ENCODE results near the gene RBP4.

Gene RBP4

GRCh38 chr10:93601774-93602162 is 733 bp upstream of the RBP4 start:
- Mint-ChIP-seq H3K4me3 (no peak overlapping the region), H3K9me3 (no peaks in the 10 kb centered on the region), H3K27me3 (peaks cover 46% of the 10 kb centered on the region), H3K27ac (no peak overlapping the region), H3K4me1 (no peaks in the 10 kb centered on the region), H3K36me3 (ENCODE audit: low read depth) (no peaks in the 10 kb centered on the region)
- DNase-seq (no peak), ATAC-seq (no peak)

- DNase-seq (no peak), ATAC-seq (no peak)
- Mint-ChIP-seq H3K36me3 (ENCODE audit: low read depth) (no peaks in the 10 kb centered on the region), H3K9me3 (no peaks in the 10 kb centered on the region), H3K4me1 (no peaks in the 10 kb centered on the region), H3K27ac (no peak overlapping the region), H3K27me3 (peaks cover 40% of the 10 kb centered on the region), H3K4me3 (no peak overlapping the region)
Observed at GRCh38 chr10:93600446-93601145, 439 bp downstream of the RBP4 start.

DNA sequence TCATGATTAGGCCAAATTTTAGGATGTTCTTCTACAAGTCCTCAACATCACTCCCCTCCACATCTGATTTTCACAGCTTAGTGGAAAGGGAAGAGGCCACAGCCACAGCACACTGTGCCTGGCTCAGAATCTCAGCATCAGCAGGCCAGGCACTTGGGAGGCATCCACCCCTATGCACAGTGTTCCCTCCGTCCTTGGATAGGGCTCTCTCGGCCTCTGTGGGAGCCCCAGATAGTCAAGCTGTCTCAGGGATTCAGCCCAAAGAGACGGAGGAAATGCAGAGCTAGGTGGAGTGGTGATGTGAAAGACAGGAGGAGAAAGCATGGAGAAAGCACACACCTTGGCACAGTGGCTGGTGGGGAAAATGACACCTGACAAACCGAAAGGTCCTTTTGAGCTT is 1.3 kb downstream of the RBP4 start:
- H3K27ac Mint-ChIP-seq, result no peak overlapping the region
- H3K4me3 Mint-ChIP-seq, result no peak overlapping the region
- H3K4me1 Mint-ChIP-seq, result no peaks in the 10 kb centered on the region
- no peak for ATAC-seq
- peaks cover 40% of the 10 kb centered on the region for H3K27me3 Mint-ChIP-seq
- no peaks in the 10 kb centered on the region for H3K9me3 Mint-ChIP-seq
- no peak for DNase-seq
- no peaks in the 10 kb centered on the region for H3K36me3 Mint-ChIP-seq (ENCODE audit: low read depth)

DNA sequence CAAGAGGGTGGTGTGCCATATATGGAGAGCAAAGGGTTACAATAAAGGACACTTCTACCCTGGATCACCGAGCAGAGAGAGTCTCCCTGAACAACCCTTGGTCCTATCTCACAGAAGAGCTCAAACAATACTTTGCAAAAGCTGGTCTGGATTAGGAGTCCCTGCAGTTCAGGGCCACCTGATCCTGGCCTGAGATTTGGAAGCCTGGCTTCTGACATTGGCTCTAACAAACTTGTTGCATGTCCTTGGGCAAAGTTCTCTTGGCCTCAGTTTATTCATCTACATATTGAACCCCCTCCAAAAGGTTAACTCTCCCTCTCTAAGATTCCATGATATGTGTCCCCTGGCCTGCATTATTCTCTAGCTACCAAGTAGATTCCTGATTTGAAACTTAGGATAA is 1.7 kb downstream of the RBP4 start:
- no peak for DNase-seq
- Mint-ChIP-seq H3K27me3 (peaks cover 40% of the 10 kb centered on the region), H3K27ac (no peak overlapping the region), H3K36me3 (ENCODE audit: low read depth) (no peaks in the 10 kb centered on the region), H3K9me3 (no peaks in the 10 kb centered on the region), H3K4me1 (no peaks in the 10 kb centered on the region), H3K4me3 (no peak overlapping the region)
- ATAC-seq, result no peak

- no peak overlapping the region for H3K27ac Mint-ChIP-seq
- no peak overlapping the region for H3K4me3 Mint-ChIP-seq
- H3K27me3 Mint-ChIP-seq, result peaks cover 32% of the 10 kb centered on the region
- H3K4me1 Mint-ChIP-seq, result no peaks in the 10 kb centered on the region
- no peak for DNase-seq
- no peaks in the 10 kb centered on the region for H3K36me3 Mint-ChIP-seq (ENCODE audit: low read depth)
- no peaks in the 10 kb centered on the region for H3K9me3 Mint-ChIP-seq
- ATAC-seq, result no peak
Observed at GRCh38 chr10:93598157-93598556, 2.9 kb downstream of the RBP4 start.

DNA sequence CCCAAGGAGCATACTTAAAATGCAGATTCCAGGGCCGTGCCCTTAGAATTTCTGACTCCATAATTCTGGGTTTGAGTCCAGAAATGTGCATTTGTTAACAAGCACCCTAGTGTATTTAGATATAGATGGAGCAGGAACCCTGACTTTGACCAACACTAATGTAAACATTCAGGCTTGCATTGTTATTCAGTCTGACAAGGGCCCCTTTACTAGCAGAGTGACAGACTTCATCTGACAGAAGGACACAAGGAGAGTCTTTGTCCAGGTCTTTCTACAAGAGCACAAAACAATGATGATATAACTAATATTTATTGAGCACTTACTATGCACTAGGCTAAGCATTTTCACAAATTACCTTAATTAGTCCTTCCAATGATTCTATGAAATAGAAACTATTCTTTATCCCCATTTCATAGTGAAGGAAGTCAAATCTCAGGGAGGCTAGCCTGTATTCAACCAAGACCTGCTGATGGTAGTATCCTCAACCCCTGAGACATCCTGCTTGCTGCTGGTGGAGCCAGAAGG is 3.9 kb downstream of the RBP4 start:
- DNase-seq, result no peak
- no peaks in the 10 kb centered on the region for H3K36me3 Mint-ChIP-seq (ENCODE audit: low read depth)
- H3K27ac Mint-ChIP-seq, result no peak overlapping the region
- no peaks in the 10 kb centered on the region for H3K9me3 Mint-ChIP-seq
- no peak for ATAC-seq
- H3K4me1 Mint-ChIP-seq, result no peaks in the 10 kb centered on the region
- H3K27me3 Mint-ChIP-seq, result peaks cover 22% of the 10 kb centered on the region
- H3K4me3 Mint-ChIP-seq, result no peak overlapping the region

GRCh38 chr10:93596539-93596938 is 4.5 kb downstream of the RBP4 start:
- Mint-ChIP-seq H3K27me3 (peaks cover 16% of the 10 kb centered on the region), H3K36me3 (ENCODE audit: low read depth) (no peaks in the 10 kb centered on the region), H3K4me1 (no peaks in the 10 kb centered on the region), H3K9me3 (no peaks in the 10 kb centered on the region), H3K4me3 (no peak overlapping the region), H3K27ac (no peak overlapping the region)
- ATAC-seq (no peak), DNase-seq (no peak)

- H3K27ac Mint-ChIP-seq, result no peak overlapping the region
- ATAC-seq, result no peak
- H3K4me3 Mint-ChIP-seq, result no peak overlapping the region
- no peak for DNase-seq
- H3K9me3 Mint-ChIP-seq, result no peaks in the 10 kb centered on the region
- H3K27me3 Mint-ChIP-seq, result peaks cover 14% of the 10 kb centered on the region
- H3K36me3 Mint-ChIP-seq (ENCODE audit: low read depth), result no peaks in the 10 kb centered on the region
- H3K4me1 Mint-ChIP-seq, result no peaks in the 10 kb centered on the region
Observed at GRCh38 chr10:93595378-93596161, 5.5 kb downstream of the RBP4 start.

DNA sequence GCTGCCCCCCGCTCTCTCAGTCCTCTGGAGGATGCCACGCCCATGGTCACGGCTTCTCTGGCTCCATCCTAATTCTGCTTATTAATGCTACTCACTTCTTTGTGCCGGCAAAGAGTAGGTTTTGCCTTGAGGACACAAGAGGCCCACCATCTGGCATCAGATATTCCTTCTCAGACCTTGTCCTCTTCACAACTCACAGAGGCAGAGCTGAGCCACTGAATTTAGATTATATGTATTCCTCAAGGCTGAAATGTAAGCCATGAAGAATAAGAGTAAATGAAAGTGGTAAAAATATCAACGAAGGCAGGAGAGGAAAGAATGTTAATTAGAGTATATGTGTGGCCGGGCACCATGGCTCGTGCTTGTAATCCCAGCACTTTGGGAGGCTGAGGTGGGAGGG is 6.5 kb downstream of the RBP4 start:
- H3K9me3 Mint-ChIP-seq, result no peaks in the 10 kb centered on the region
- H3K4me1 Mint-ChIP-seq, result no peaks in the 10 kb centered on the region
- peaks cover 4% of the 10 kb centered on the region for H3K27me3 Mint-ChIP-seq
- DNase-seq (no peak), ATAC-seq (no peak)
- no peak overlapping the region for H3K27ac Mint-ChIP-seq
- no peak overlapping the region for H3K4me3 Mint-ChIP-seq
- H3K36me3 Mint-ChIP-seq (ENCODE audit: low read depth), result no peaks in the 10 kb centered on the region

GRCh38 chr10:93593749-93594148 is 7.3 kb downstream of the RBP4 start:
- H3K4me1 Mint-ChIP-seq, result no peaks in the 10 kb centered on the region
- no peak for DNase-seq
- no peak overlapping the region for H3K4me3 Mint-ChIP-seq
- ATAC-seq, result no peak
- H3K27ac Mint-ChIP-seq, result no peak overlapping the region
- no peaks in the 10 kb centered on the region for H3K36me3 Mint-ChIP-seq (ENCODE audit: low read depth)
- H3K9me3 Mint-ChIP-seq, result no peaks in the 10 kb centered on the region
- H3K27me3 Mint-ChIP-seq, result peaks cover 2% of the 10 kb centered on the region

DNA sequence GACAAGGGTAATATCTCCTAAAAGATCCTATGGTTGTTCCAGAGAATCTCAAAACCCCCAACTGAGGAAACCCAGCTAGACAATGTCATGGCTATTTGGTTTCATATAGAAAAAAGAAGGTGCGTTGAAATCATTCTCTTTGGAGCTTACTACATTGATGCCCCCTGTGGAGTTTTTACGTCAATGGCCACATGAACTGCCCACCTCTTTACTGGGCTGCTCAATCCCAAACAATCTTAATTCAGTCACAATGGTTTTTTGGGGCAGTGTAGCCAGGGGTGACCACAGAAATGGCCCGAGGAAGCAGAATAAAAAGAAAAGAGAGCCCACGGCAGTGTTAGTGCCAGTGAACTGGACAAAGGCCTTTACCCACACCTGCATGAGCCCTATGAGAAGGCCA is 7.8 kb downstream of the RBP4 start:
- H3K27ac Mint-ChIP-seq, result no peak overlapping the region
- no peaks in the 10 kb centered on the region for H3K36me3 Mint-ChIP-seq (ENCODE audit: low read depth)
- no peaks in the 10 kb centered on the region for H3K9me3 Mint-ChIP-seq
- H3K4me3 Mint-ChIP-seq, result no peak overlapping the region
- ATAC-seq (no peak), DNase-seq (no peak)
- no peaks in the 10 kb centered on the region for H3K4me1 Mint-ChIP-seq
- peaks cover 2% of the 10 kb centered on the region for H3K27me3 Mint-ChIP-seq

- Mint-ChIP-seq H3K36me3 (ENCODE audit: low read depth) (no peaks in the 10 kb centered on the region), H3K27ac (no peak overlapping the region), H3K9me3 (no peaks in the 10 kb centered on the region), H3K4me1 (no peaks in the 10 kb centered on the region), H3K27me3 (peaks cover 2% of the 10 kb centered on the region), H3K4me3 (no peak overlapping the region)
- DNase-seq, result no peak
- ATAC-seq, result no peak
Observed at GRCh38 chr10:93591065-93591808, 9.8 kb downstream of the RBP4 start.

- no peak for ATAC-seq
- no peaks in the 10 kb centered on the region for H3K9me3 Mint-ChIP-seq
- no peak overlapping the region for H3K4me3 Mint-ChIP-seq
Observed at GRCh38 chr10:93590638-93591037, 10.4 kb downstream of the RBP4 start.

DNA sequence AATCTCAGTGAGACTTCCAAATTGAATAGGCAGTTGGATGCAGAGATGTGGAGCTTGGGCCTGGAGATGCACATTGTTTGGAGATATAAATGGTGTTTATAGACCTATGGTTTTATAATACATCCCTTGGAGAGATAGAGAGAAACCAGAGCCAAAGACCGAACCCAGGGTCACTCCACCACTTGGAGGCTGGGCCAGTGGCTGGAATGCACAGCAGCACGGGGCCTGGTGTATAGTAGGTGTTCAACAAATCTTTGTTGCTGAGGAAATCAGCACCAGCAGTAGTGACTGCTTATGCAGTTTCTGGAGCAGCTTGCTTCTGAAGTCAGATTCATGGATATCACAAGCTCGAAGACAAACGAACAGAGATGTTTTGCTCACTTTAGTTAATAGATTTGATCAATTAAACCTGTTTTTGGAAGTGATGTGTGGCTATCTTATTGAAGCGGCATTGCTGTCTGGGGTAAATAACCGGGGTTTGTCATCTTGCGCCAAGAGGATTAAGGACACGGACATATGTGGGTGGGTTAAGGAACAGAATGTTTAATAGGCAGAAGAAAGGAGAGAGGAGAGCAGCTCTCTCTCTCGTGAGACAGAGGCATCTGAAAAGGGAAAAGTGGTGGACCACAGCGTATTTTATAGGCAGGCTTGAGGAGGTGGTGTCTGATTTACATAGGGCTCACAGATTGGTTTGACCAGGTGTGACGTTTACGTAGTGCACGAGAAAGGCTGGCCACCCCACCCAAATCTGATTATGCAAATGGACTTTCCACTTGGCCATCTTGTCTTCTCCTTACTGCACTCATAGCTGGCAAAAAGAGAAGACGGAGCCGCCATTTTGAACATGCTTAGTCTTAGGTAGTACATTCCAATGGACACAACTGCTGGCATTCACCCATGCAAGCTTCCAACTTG is 11.1 kb downstream of the RBP4 start:
- DNase-seq (no peak), ATAC-seq (no peak)
- H3K9me3 Mint-ChIP-seq, result no peaks in the 10 kb centered on the region
- no peaks in the 10 kb centered on the region for H3K4me1 Mint-ChIP-seq
- no peak overlapping the region for H3K4me3 Mint-ChIP-seq
- peaks cover 2% of the 10 kb centered on the region for H3K27me3 Mint-ChIP-seq
- no peak overlapping the region for H3K27ac Mint-ChIP-seq
- H3K36me3 Mint-ChIP-seq (ENCODE audit: low read depth), result no peaks in the 10 kb centered on the region

More at GRCh38 chr10:93590638-93591037, 10.4 kb downstream of the RBP4 start:
- H3K27me3 Mint-ChIP-seq, result peaks cover 2% of the 10 kb centered on the region
- no peaks in the 10 kb centered on the region for H3K4me1 Mint-ChIP-seq
- no peaks in the 10 kb centered on the region for H3K36me3 Mint-ChIP-seq (ENCODE audit: low read depth)
- H3K27ac Mint-ChIP-seq, result no peak overlapping the region
- DNase-seq, result no peak
